Measurements from ENCODE around the gene ZNF778. TPM values are rescaled to one million over a fixed set of nuclear protein-coding genes. Genes with fewer than 3 reads are reported as not detected.
A peak's percentile ranks its signal among the peaks of the same experiment; 100 is the strongest.

ZNF778 gene
- total RNA-seq, 4 donors from 2014 or later, result 3.4 to 10.7 (median 6.5) TPM

DNA sequence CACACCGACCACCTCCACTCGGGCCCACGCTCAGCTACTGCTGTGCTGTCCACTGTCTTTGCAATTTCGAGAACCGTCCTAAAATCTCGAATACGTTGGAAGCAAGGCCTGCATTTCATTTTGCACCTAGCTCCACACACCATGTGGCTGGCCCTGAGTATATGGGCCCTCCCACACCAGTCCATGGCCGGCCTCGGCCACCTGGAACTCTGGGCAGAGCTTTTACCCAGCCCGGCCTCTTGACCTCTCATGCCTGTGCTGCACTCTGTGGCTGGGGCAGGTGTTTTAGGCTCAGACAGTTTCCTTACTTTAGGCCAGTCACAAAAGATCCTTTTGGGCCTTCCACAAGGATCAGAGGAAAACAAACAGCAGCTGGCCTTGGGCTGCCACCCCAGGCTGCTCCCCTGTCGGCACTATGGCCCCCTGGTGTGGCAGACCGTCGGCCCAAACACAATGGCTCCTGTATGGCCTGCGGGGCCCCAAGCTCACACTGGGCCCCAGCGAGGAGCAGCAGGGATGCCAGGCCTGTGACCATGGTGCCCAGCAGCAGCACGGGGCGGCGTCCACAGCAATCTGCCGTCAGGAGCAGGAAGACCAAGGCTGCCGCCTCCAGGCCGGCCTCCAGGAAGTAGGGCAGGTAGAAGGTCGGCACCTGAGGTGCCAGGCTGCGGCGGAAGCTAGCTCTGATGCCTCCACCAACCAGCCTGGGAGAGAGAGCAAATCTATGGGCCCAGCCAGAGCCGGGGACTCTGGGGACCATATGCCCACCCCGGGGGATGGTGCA is 19.7 kb upstream of the ZNF778 start:
- H3K36me3 ChIP-seq, result no peaks in the 10 kb centered on the region
- no peak for DNase-seq
- peaks cover 6 to 34% (median 13%) of the 10 kb centered on the region in 3 donors for H3K4me1 ChIP-seq
- H3K4me3 ChIP-seq, result no peak overlapping the region
- 84 to 92% methylated on average over 5 to 11 of the region's 26 CpGs for WGBS, 2 donors
- TF ChIP-seq, protein P1, sequence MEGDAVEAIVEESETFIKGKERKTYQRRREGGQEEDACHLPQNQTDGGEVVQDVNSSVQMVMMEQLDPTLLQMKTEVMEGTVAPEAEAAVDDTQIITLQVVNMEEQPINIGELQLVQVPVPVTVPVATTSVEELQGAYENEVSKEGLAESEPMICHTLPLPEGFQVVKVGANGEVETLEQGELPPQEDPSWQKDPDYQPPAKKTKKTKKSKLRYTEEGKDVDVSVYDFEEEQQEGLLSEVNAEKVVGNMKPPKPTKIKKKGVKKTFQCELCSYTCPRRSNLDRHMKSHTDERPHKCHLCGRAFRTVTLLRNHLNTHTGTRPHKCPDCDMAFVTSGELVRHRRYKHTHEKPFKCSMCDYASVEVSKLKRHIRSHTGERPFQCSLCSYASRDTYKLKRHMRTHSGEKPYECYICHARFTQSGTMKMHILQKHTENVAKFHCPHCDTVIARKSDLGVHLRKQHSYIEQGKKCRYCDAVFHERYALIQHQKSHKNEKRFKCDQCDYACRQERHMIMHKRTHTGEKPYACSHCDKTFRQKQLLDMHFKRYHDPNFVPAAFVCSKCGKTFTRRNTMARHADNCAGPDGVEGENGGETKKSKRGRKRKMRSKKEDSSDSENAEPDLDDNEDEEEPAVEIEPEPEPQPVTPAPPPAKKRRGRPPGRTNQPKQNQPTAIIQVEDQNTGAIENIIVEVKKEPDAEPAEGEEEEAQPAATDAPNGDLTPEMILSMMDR (IDR thresholded peaks at IDR 0.05), result no peak
- no peak for TF ChIP-seq POLR2A (IDR thresholded peaks at IDR 0.05)
- intact Hi-C loops (cut with DNase I), result no loop called here
- peaks cover 11 to 73% (median 21%) of the 10 kb centered on the region in 4 donors for H3K27me3 ChIP-seq
- H3K27ac ChIP-seq, result no peak overlapping the region
- H3K9me3 ChIP-seq, result no peaks in the 10 kb centered on the region

DNA sequence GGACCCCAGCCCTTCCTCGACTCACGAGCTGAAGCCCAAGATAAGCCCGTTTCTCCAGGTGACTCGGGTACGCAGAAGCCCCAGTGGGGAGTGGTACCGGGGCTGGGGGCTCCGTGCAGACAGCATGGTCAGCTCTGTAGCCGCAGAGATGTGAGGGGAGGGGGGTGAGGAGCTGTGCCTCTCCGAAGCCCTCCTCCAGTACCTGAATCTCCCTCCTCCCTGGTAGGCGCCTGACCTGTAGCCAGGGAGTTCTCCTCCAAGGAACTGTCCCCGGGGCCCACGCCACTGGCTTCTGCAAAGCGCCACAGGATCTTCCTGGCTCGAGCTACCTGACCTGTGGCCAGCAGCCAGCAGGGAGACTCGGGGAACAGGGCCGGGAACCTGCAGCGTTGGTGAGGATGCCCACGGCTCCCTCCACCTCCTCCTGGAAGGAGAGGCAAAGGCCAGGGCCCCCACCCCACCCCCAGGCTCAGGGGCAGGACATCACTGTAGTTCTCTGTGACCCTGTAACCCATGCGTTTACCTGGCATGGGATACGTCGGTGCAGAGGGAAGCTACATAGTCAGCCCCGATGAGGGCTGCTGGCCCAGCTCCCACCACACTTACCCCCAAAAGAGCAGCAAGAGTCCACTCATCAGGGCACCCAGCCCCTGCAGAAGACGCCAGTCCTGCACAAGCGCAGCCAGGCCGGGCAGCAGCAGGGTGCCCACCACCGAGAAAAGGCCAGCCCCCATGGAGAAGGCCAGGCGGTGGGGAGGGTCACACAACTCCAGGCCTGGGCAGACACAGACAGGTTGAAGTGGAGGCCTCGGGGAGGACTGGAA is 18.9 kb upstream of the ZNF778 start:
- H3K27ac ChIP-seq, result no peak overlapping the region
- peaks cover 11 to 75% (median 24%) of the 10 kb centered on the region in 4 donors for H3K27me3 ChIP-seq
- intact Hi-C loops (cut with DNase I), result no loop called here
- no peaks in the 10 kb centered on the region for H3K36me3 ChIP-seq
- WGBS, 2 donors, result 88 to 93% methylated on average over 6 to 10 of the region's 28 CpGs
- no peak overlapping the region for H3K4me3 ChIP-seq
- H3K4me1 ChIP-seq, result peaks cover 6 to 28% (median 13%) of the 10 kb centered on the region in 3 donors
- no peaks in the 10 kb centered on the region for H3K9me3 ChIP-seq
- TF ChIP-seq POLR2A (IDR thresholded peaks at IDR 0.05), result no peak
- TF ChIP-seq, protein P1 (IDR thresholded peaks at IDR 0.05), result no peak
- DNase-seq, result no peak

DNA sequence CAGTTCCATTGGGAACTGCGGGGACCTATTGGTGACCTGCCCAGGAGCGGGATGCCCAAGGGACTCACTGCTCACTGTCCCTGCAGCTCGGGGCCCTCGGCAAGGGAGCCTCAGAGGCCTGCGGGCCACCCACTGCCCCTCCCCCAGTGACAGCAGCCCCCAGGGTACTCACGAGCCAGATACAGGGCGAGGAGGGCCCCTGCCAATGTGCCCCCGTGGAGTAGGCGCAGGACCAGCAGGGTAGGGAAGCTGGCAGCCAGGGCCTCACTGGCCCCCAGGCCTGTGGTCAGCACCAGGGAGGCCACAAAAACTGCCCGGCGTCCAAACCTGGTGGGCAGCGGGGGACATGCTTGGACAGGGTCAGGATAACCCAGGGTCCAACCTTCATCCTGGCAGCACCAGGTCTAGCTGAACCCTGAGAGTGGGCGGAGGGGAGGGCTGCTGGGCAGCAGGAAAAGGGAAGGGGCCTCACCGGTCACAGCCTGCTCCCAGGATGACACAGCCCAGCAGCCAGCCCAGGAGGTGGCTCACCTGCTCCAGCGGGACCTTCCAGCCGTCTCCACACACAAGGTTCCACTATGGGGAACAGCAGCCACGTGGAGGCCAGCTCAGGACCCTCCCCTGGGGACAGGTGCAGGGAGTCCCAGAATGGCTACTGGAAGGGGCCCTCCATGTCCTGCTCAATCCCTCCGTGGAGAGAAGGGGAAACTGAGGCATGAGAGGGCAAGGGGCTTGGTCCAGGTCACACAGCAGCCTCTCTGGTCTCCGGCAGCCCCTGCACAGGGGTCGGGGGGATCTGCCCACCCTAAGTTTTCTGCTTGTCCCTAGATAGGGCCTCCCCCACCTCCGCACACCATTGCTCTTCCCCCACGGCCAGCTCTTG is 18.0 kb upstream of the ZNF778 start:
- WGBS, 2 donors, result 55 to 65% methylated on average over 4 to 10 of the region's 22 CpGs
- TF ChIP-seq POLR2A (IDR thresholded peaks at IDR 0.05), result no peak
- TF ChIP-seq, protein P1 (IDR thresholded peaks at IDR 0.05), result no peak
- H3K27me3 ChIP-seq, result peaks cover 11 to 78% (median 24%) of the 10 kb centered on the region in 4 donors
- H3K4me1 ChIP-seq, result peaks cover 6 to 28% (median 13%) of the 10 kb centered on the region in 3 donors
- intact Hi-C loops (cut with DNase I), result no loop called here
- DNase-seq, result no peak
- no peaks in the 10 kb centered on the region for H3K9me3 ChIP-seq
- no peak overlapping the region for H3K4me3 ChIP-seq
- H3K27ac ChIP-seq, result no peak overlapping the region
- H3K36me3 ChIP-seq, result no peaks in the 10 kb centered on the region

DNA sequence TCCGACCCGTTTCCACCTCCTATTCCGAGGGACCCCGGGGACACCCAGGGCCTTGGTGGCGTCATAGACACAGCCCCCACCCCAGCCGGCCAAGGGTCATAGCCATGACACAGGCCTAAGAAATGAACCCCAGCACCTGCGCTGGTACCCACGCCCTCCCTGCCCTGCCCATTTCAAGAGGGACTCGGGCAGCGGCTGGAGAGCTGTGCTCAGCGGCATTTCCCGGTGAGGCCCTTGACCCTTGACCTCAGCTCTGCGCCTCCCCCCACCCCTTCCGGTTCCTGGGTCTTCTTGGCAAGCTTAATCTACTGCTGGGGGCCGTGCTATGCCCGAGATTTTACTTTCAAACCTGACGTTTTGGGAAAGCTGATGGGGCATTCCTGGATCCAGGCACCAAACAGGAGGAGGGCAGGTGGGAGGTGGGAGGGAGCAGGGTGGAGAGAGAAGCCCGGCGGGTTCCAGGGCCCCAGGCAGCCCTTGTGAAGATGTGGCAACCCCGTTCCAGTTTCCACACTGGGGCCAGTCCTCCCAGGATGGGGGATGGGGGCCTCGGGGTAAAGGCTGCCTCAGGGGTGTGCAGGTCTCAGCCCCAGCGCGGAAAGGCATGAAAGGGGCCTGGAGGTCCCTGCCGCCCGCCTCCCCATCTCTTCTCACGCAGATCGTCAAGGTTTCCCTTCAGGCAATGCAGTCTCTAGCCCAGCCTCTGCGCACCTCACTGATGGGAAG is 17.2 kb upstream of the ZNF778 start, which contains the start of gene SLC22A31:
TSS of gene SLC22A31 (minus strand) at position 414 of the 726 bp plus-strand sequence. CDS start at position 378, 36 bp downstream.
- DNase-seq, result no peak
- intact Hi-C loops (cut with DNase I), result no loop called here

More for the DNA sequence above, 17.2 kb upstream of the ZNF778 start, which contains the start of gene SLC22A31:
- H3K36me3 ChIP-seq, result no peaks in the 10 kb centered on the region
- WGBS, 2 donors, result 12 to 23% methylated on average over 12 to 18 of the region's 28 CpGs
- H3K4me3 ChIP-seq, result peak within 1 kb of the TSS; percentile 18 to 65 (median 31)
- H3K27me3 ChIP-seq, result peaks cover 11 to 86% (median 24%) of the 10 kb centered on the region in 4 donors
- H3K27ac ChIP-seq, result no peak within 1 kb of the TSS
- TF ChIP-seq POLR2A (IDR thresholded peaks at IDR 0.05), result no peak
- TF ChIP-seq, protein P1 (IDR thresholded peaks at IDR 0.05), result no peak
- peaks cover 6 to 28% (median 13%) of the 10 kb centered on the region in 3 donors for H3K4me1 ChIP-seq
- no peaks in the 10 kb centered on the region for H3K9me3 ChIP-seq
